GM19397 (cell line): ENCODE measurements around the gene GLI3.

Experiments used
- ATAC-seq: cut with Tn5 transposase; IDR thresholded peaks from one replicate; pipeline ENCODE4 v1.9.1; 2021; ENCODE audit warnings: mild to moderate bottlenecking, moderate library complexity; ENCODE audit not compliant: unreplicated experiment

The GLI3 gene

GRCh38 chr7:42107484-42108240 lies 129.3 kb downstream of the GLI3 start:
- no peak for ATAC-seq

- ATAC-seq, result no peak
Observed at GRCh38 chr7:42106562-42106961, 130.4 kb downstream of the GLI3 start.

- no peak for ATAC-seq
Observed at GRCh38 chr7:42105554-42106358, 131.3 kb downstream of the GLI3 start.

- ATAC-seq, result no peak
Observed at GRCh38 chr7:42104694-42105093, 132.3 kb downstream of the GLI3 start.

GRCh38 chr7:42104231-42104630 lies 132.8 kb downstream of the GLI3 start:
- no peak for ATAC-seq

DNA sequence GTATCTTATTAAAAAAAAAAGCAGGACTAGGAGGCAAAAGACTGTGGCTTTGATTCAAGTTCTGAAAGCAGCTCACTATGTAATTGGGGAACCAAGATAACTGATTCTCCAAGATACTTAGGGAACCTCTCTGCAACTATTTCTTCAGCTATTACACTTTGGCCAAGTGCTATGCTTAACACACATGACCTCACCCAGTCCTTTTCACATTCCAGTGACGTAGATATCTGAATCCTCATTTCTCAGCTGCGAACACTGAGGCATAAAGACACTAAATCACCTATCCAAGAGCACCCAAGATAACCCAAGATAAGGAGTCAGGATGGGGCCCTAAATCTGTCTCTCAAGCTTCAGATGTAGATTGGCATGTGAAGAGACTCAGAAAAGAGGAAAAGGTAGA lies 133.6 kb downstream of the GLI3 start:
- ATAC-seq, result no peak

GRCh38 chr7:42103020-42103419 lies 134.0 kb downstream of the GLI3 start:
- ATAC-seq, result no peak

- no peak for ATAC-seq
Observed at GRCh38 chr7:42102301-42102700, 134.7 kb downstream of the GLI3 start.

DNA sequence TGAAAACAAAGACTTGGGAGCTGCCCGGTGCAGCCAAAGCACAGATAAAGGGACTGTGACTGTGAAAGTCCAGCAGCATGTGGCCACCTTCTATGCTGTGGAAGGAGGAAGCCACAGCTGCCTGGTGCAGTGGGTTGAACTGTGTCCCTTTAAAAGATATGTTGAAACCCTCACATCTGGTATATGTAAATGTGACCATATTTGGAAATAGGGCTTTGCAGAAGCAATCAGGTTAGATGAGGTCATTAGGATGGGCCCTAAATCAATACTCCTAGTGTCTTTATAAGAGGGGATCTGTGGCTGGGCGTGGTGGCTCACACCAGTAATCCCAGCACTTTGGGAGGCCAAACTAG lies 136.9 kb downstream of the GLI3 start:
- ATAC-seq, result no peak

GRCh38 chr7:42099470-42100155 lies 137.4 kb downstream of the GLI3 start:
- no peak for ATAC-seq

GRCh38 chr7:42099066-42099465 lies 137.9 kb downstream of the GLI3 start:
- ATAC-seq, result no peak

DNA sequence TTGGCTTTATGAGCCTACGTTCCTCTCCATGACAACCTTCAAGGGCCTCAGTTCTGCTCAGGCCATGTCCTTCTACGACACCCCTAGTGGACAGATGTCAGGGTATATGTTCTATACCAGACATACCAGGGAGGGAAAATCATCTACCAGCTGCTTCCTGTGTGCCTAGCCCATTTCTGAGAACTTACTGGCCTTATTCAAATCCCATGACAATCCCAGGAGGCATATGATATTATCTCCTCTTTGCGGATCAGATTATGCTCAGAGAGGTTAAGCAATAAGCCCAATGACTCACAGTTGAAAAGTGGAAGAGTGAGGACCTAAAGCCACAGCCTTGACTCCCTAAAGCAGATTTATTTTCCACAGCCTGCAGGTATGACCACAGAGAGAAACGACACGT lies 139.3 kb downstream of the GLI3 start:
- no peak for ATAC-seq

DNA sequence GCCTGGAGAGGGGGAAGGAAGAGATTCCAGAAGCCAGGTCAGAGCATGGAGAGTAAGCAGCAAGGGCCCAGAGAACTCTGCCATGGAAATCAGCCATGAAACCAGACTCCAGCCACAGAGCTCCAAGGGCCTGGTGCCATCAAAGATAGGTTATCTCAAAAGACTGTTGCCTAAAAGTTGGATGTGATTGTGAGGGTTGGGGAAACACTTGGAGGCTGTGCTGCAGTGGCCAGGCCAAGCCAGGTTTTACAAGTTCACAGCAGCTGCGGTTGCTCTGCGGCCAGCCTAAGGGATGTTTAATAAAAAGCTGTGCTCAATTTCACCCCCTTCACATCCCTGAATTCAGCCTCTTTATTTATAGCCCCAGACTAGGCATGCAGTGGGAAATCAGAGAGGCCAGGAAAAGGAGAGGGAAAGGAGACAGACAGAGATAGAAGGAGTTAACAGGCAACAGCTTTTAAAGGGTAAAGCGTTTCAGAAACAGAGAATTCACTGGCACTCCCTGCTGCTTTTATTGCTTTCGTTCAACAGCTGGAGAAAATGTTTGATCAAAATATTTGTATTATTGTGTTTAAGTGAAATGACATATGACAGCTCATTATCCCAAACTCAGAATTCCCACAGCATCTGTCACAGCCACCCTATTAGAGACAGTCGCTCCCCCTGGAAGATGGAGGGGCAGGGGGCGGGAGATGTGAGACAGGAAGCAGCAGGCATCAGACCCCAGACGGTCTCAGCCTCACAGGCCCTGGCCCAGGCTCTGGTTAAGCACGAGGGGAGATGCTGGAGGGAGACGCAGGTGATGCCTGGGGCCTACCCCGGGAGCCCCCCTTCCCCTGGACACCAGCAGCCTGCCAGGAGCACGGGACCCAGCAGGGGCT lies 140.1 kb downstream of the GLI3 start:
- no peak for ATAC-seq

GRCh38 chr7:42096268-42096667 lies 140.7 kb downstream of the GLI3 start:
- no peak for ATAC-seq

DNA sequence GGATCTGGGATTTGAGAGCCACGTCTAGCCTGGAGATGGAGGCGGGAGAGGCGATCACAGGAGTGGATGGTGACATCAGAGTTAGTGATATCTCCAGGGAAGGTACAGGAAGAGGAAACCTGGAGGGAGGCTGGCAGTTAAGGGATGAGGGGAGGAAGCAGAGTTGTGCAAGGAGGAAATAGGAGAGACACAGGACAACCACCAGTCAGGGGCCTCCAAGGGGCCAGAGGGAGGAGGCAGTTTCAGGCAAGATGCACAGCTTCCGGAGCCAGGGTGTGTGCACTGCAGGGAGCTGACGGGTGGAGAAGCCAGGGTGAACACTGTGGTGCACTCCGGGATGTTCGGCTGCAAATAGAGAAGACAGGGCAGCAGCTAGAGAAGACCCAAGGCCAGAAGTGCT lies 141.2 kb downstream of the GLI3 start:
- ATAC-seq, result no peak

- no peak for ATAC-seq
Observed at GRCh38 chr7:42093349-42093905, 143.6 kb downstream of the GLI3 start.

GRCh38 chr7:42091461-42092291 lies 145.3 kb downstream of the GLI3 start:
- ATAC-seq, result no peak

DNA sequence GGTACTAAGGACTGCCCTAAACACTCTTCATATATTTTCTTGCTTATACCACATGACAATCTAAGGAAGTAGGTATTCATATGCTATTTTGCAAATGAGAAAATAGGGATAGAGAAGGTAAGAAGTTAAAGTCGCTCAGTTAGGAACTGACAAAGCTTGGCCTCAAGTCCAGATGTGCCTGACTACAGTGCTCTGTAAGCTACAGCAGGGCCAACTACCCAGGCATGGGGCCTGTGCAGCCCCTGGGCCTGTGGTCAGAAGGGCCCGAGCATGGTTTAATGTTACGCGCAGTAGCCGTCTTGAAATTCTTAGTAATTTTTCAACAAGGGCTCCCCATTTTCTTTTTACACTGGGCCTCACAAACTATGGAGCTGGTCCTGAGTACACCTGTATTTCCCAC lies 146.2 kb downstream of the GLI3 start:
- no peak for ATAC-seq

- no peak for ATAC-seq
Observed at GRCh38 chr7:42090056-42090455, 147.0 kb downstream of the GLI3 start.

DNA sequence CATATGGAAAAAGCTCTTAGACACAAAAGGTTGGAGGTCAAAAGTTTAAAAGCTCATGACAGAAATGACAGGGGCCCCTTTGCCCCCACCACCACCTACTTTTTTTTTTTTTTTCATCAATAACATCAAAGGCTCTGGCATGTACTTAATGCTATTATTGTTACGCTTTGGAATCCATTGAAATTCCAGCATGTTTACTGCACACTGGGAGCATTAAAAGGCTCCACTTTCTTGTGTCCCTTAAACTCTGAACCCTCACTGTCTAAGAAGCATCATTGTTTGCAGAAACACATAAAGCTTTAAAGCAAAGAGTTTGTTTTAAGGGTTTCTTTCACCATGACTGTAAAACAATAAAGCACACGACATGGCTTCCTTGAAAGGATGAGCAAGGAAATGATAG lies 149.4 kb downstream of the GLI3 start:
- ATAC-seq, result no peak
